ENCODE results near the gene DOP1A.

Gene DOP1A

GRCh38 chr6:83083476-83083875 is 16.0 kb downstream of the DOP1A start:
- DNase-seq (ENCODE audit: low spot score): no peak

GRCh38 chr6:83086751-83087150 is 19.3 kb downstream of the DOP1A start:
- no peak for DNase-seq (ENCODE audit: low spot score)

- no peak for DNase-seq (ENCODE audit: low spot score)
Measured at GRCh38 chr6:83092756-83093399, 25.4 kb downstream of the DOP1A start.

- no peak for DNase-seq (ENCODE audit: low spot score)
Measured at GRCh38 chr6:83096791-83097190, 29.3 kb downstream of the DOP1A start.

- DNase-seq (ENCODE audit: low spot score): no peak
Measured at GRCh38 chr6:83097204-83097603, 29.7 kb downstream of the DOP1A start.

- DNase-seq (ENCODE audit: low spot score): no peak
Measured at GRCh38 chr6:83097675-83098074, 30.2 kb downstream of the DOP1A start.

GRCh38 chr6:83098589-83098988 is 31.1 kb downstream of the DOP1A start:
- DNase-seq (ENCODE audit: low spot score): no peak

- no peak for DNase-seq (ENCODE audit: low spot score)
Measured at GRCh38 chr6:83108378-83108777, 40.9 kb downstream of the DOP1A start.

- no peak for DNase-seq (ENCODE audit: low spot score)
Measured at GRCh38 chr6:83113258-83113657, 45.8 kb downstream of the DOP1A start.

GRCh38 chr6:83114164-83114563 is 46.7 kb downstream of the DOP1A start:
- DNase-seq (ENCODE audit: low spot score): no peak

- no peak for DNase-seq (ENCODE audit: low spot score)
Measured at GRCh38 chr6:83117802-83118201, 50.3 kb downstream of the DOP1A start.

GRCh38 chr6:83119742-83120300 is 52.4 kb downstream of the DOP1A start:
- no peak for DNase-seq (ENCODE audit: low spot score)

- DNase-seq (ENCODE audit: low spot score): no peak
Measured at GRCh38 chr6:83124553-83124952, 57.1 kb downstream of the DOP1A start.

- no peak for DNase-seq (ENCODE audit: low spot score)
Measured at GRCh38 chr6:83125425-83125824, 58.0 kb downstream of the DOP1A start.

GRCh38 chr6:83126223-83126622 is 58.8 kb downstream of the DOP1A start:
- no peak for DNase-seq (ENCODE audit: low spot score)

- no peak for DNase-seq (ENCODE audit: low spot score)
Measured at GRCh38 chr6:83126807-83127206, 59.3 kb downstream of the DOP1A start.

- no peak for DNase-seq (ENCODE audit: low spot score)
Measured at GRCh38 chr6:83127258-83127657, 59.8 kb downstream of the DOP1A start.

- DNase-seq (ENCODE audit: low spot score): no peak
Measured at GRCh38 chr6:83127976-83128375, 60.5 kb downstream of the DOP1A start.

- DNase-seq (ENCODE audit: low spot score): no peak
Measured at GRCh38 chr6:83132121-83132520, 64.7 kb downstream of the DOP1A start.

- no peak for DNase-seq (ENCODE audit: low spot score)
Measured at GRCh38 chr6:83138118-83138722, 70.7 kb downstream of the DOP1A start.

GRCh38 chr6:83138758-83139157 is 71.3 kb downstream of the DOP1A start:
- no peak for DNase-seq (ENCODE audit: low spot score)

- no peak for DNase-seq (ENCODE audit: low spot score)
Measured at GRCh38 chr6:83151114-83151513, 83.6 kb downstream of the DOP1A start.

- DNase-seq (ENCODE audit: low spot score): no peak
Measured at GRCh38 chr6:83152913-83153312, 85.4 kb downstream of the DOP1A start.
